LNCAP (cell line): ENCODE results near the gene PTPRR.

Experiments used
- CTCF ChIP-seq: fragments of 450-650 bp; IDR thresholded peaks from 2 replicates; pipeline ENCODE4 v1.5.1; 2017; ENCODE audit warnings: mild to moderate bottlenecking

Gene PTPRR

GRCh38 chr12:70756118-70756517, 164.4 kb downstream of the PTPRR start:
- no peak for TF ChIP-seq CTCF

- no peak for TF ChIP-seq CTCF
These were observed 166.2 kb downstream of the PTPRR start for GRCh38 chr12:70754330-70754741.

- no peak for TF ChIP-seq CTCF
These were observed 168.2 kb downstream of the PTPRR start for GRCh38 chr12:70752327-70752726.

GRCh38 chr12:70749931-70750330, 170.6 kb downstream of the PTPRR start:
- no peak for TF ChIP-seq CTCF

- TF ChIP-seq CTCF = no peak
These were observed 171.7 kb downstream of the PTPRR start for GRCh38 chr12:70748809-70749208.

- TF ChIP-seq CTCF = no peak
These were observed 172.9 kb downstream of the PTPRR start for GRCh38 chr12:70747445-70748260.

GRCh38 chr12:70745048-70745447, 175.5 kb downstream of the PTPRR start:
- TF ChIP-seq CTCF = no peak

- TF ChIP-seq CTCF = no peak
These were observed 176.4 kb downstream of the PTPRR start for GRCh38 chr12:70744178-70744577.
